HG02885 (cell line): ENCODE results near the gene FIS1.

Experiments used
- ATAC-seq: cut with Tn5 transposase; IDR thresholded peaks from one replicate; pipeline ENCODE4 v1.9.1; 2021; ENCODE audit warnings: mild to moderate bottlenecking; ENCODE audit not compliant: unreplicated experiment, poor library complexity

Gene FIS1

GRCh38 chr7:101236292-101236835 lies 8.5 kb downstream of the FIS1 start:
- no peak for ATAC-seq

- no peak for ATAC-seq
Measured at GRCh38 chr7:101235522-101235921, 9.4 kb downstream of the FIS1 start.

GRCh38 chr7:101235050-101235449 lies 9.8 kb downstream of the FIS1 start:
- no peak for ATAC-seq

- no peak for ATAC-seq
Measured at GRCh38 chr7:101234636-101235035, 10.2 kb downstream of the FIS1 start.

GRCh38 chr7:101233907-101234547 lies 10.9 kb downstream of the FIS1 start:
- no peak for ATAC-seq

GRCh38 chr7:101232141-101232850 lies 12.6 kb downstream of the FIS1 start:
- no peak for ATAC-seq

GRCh38 chr7:101231644-101232043 lies 13.2 kb downstream of the FIS1 start:
- ATAC-seq: no peak

GRCh38 chr7:101226721-101227120 lies 18.2 kb downstream of the FIS1 start:
- no peak for ATAC-seq

- ATAC-seq: no peak
Measured at GRCh38 chr7:101225650-101226049, 19.2 kb downstream of the FIS1 start.

- ATAC-seq: no peak
Measured at GRCh38 chr7:101223528-101223927, 21.4 kb downstream of the FIS1 start.

GRCh38 chr7:101222275-101222830 lies 22.5 kb downstream of the FIS1 start:
- no peak for ATAC-seq

- no peak for ATAC-seq
Measured at GRCh38 chr7:101220295-101220694, 24.6 kb downstream of the FIS1 start.

- ATAC-seq: peak; percentile 3
Measured at GRCh38 chr7:101218236-101219125, 26.4 kb downstream of the FIS1 start.

- ATAC-seq: peak; percentile 77
Measured at GRCh38 chr7:101217388-101218235, 27.3 kb downstream of the FIS1 start, which contains the start of the genes PLOD3 and ZNHIT1. TSS of gene PLOD3 (minus strand) at chr7:101217581. CDS start at chr7:101217274, 307 bp downstream. TSS of gene ZNHIT1 (plus strand) at chr7:101218165. CDS start at chr7:101218196, 31 bp downstream.

GRCh38 chr7:101216860-101217387 lies 28.0 kb downstream of the FIS1 start:
- peak; percentile 25 for ATAC-seq

- no peak for ATAC-seq
Measured at GRCh38 chr7:101216001-101216859, 28.7 kb downstream of the FIS1 start.

GRCh38 chr7:101212014-101212413 lies 32.9 kb downstream of the FIS1 start:
- no peak for ATAC-seq

GRCh38 chr7:101211501-101211900 lies 33.4 kb downstream of the FIS1 start:
- ATAC-seq: no peak
